Measurements from ENCODE around the gene TOGARAM1.
"Not testable (repeated sequence)": the region's sequence is repeated elsewhere in the genome, so short reads cannot be mapped to it uniquely, and the experiment has no call there.

Gene TOGARAM1

GRCh38 chr14:45051180-45051579, 89.2 kb downstream of the TOGARAM1 start:
- no peak for DNase-seq

- DNase-seq, result no peak
These were observed 89.9 kb downstream of the TOGARAM1 start for GRCh38 chr14:45051896-45052295.

GRCh38 chr14:45057349-45057748, 95.4 kb downstream of the TOGARAM1 start:
- DNase-seq, result no peak

- no peak for DNase-seq
These were observed 95.9 kb downstream of the TOGARAM1 start for GRCh38 chr14:45057881-45058364.

- no peak for DNase-seq
These were observed 98.6 kb downstream of the TOGARAM1 start for GRCh38 chr14:45060551-45060950.

GRCh38 chr14:45065540-45065939, 103.5 kb downstream of the TOGARAM1 start:
- no peak for DNase-seq

- no peak for DNase-seq
These were observed 104.0 kb downstream of the TOGARAM1 start for GRCh38 chr14:45065956-45066355.

GRCh38 chr14:45066667-45067066, 104.7 kb downstream of the TOGARAM1 start:
- no peak for DNase-seq

GRCh38 chr14:45068396-45068795, 106.4 kb downstream of the TOGARAM1 start:
- no peak for DNase-seq

GRCh38 chr14:45070215-45070614, 108.2 kb downstream of the TOGARAM1 start:
- DNase-seq, result no peak

- no peak for DNase-seq
These were observed 110.1 kb downstream of the TOGARAM1 start for GRCh38 chr14:45072126-45072525.

- DNase-seq, result no peak
These were observed 111.4 kb downstream of the TOGARAM1 start for GRCh38 chr14:45073231-45073879.

GRCh38 chr14:45078323-45078722, 116.3 kb downstream of the TOGARAM1 start:
- DNase-seq, result no peak

- DNase-seq, result not testable (repeated sequence)
These were observed 118.5 kb downstream of the TOGARAM1 start for GRCh38 chr14:45080416-45080968.

GRCh38 chr14:45081096-45081495, 119.1 kb downstream of the TOGARAM1 start:
- DNase-seq, result not testable (repeated sequence)

GRCh38 chr14:45082420-45082819, 120.4 kb downstream of the TOGARAM1 start:
- no peak for DNase-seq

GRCh38 chr14:45083617-45083975, 121.6 kb downstream of the TOGARAM1 start:
- no peak for DNase-seq

- DNase-seq, result peak; percentile 94
These were observed 122.2 kb downstream of the TOGARAM1 start, which contains the start of gene PRPF39 for GRCh38 chr14:45083976-45084722. Gene PRPF39, plus strand, starts transcription at chr14:45084116. Its CDS starts 11,124 bp downstream, at chr14:45095240.

GRCh38 chr14:45084946-45085346, 123.0 kb downstream of the TOGARAM1 start:
- no peak for DNase-seq

- no peak for DNase-seq
These were observed 127.8 kb downstream of the TOGARAM1 start for GRCh38 chr14:45089813-45090212.

- DNase-seq, result no peak
These were observed 129.7 kb downstream of the TOGARAM1 start for GRCh38 chr14:45091710-45092109.

GRCh38 chr14:45094275-45094674, 132.3 kb downstream of the TOGARAM1 start:
- no peak for DNase-seq

- DNase-seq, result no peak
These were observed 133.2 kb downstream of the TOGARAM1 start for GRCh38 chr14:45095143-45095542.

GRCh38 chr14:45096218-45096617, 134.2 kb downstream of the TOGARAM1 start:
- DNase-seq, result no peak

Data from activated CD8-positive, alpha-beta memory T cell treated with anti-CD3 and anti-CD28 coated beads, Interleukin-2, amount 50 U/mL, for 4 hours (primary cell).